WTC11 (cell line): Measurements from ENCODE around the gene TRIP12.

Experiments used
- MYBL2 ChIP-seq: sonication (generic); formaldehyde crosslinking; IDR thresholded peaks from 2 replicates; pipeline ENCODE4 v1.8.1; 2023; ENCODE audit warnings: mild to moderate bottlenecking, moderate library complexity, missing genetic modification reagents
- TEAD1 ChIP-seq: sonication (generic); formaldehyde crosslinking; IDR thresholded peaks from 2 replicates; pipeline ENCODE4 v1.8.0; 2022; ENCODE audit warnings: mild to moderate bottlenecking, missing genetic modification reagents
- TF ChIP-seq, protein P1 (sequence below): sonication (generic); formaldehyde crosslinking; IDR thresholded peaks from 2 replicates; pipeline ENCODE4 v1.8.0; 2022; ENCODE audit warnings: mild to moderate bottlenecking, missing genetic modification reagents
- TF ChIP-seq, protein P2 (sequence below): sonication (generic); formaldehyde crosslinking; IDR thresholded peaks from 2 replicates; pipeline ENCODE4 v1.8.0; 2022; ENCODE audit warnings: mild to moderate bottlenecking, missing genetic modification reagents
- TF ChIP-seq, protein P3 (sequence below): fragments of 200-600 bp; IDR thresholded peaks from 2 replicates; pipeline ENCODE4 v1.8.0; 2022; ENCODE audit warnings: antibody characterized with exemption
- TF ChIP-seq, protein P4 (sequence below): sonication (generic); formaldehyde crosslinking; IDR thresholded peaks from 2 replicates; pipeline ENCODE4 v1.8.0; 2022; ENCODE audit warnings: mild to moderate bottlenecking, missing genetic modification reagents

DNA sequence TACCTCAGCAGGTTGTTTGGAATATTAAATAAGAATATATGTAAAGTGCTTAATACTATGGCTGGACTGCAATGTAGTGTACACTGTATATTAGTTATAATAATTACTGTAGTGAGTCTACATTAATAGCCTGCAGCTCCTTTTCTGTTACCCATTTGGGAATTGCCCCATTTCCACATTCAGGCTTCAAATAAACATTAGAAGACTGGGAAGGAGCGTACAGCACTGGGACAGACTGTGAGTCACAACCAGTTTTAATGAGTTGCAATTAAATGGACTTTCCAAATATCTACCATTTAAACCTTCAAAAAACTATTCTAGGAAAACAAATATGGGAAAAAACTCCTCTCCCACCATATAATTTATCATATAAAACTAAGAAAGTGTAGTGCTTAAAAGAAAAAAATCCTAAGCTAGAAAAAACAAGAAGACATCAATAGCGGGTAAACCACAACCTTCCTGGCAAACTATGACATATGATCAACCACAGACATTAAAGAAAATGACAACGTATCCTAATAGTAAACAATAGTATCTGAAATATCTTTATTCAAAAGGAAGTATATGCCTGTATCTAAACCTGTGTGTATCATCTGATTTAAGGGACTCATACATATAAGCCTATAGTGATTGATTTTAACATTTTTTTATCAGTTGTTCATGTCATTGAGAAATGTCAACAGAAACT, 86.1 kb downstream of the TRIP12 start:
- TF ChIP-seq TEAD1 (CRISPR knock-in tag) = no peak
- TF ChIP-seq, protein P1, sequence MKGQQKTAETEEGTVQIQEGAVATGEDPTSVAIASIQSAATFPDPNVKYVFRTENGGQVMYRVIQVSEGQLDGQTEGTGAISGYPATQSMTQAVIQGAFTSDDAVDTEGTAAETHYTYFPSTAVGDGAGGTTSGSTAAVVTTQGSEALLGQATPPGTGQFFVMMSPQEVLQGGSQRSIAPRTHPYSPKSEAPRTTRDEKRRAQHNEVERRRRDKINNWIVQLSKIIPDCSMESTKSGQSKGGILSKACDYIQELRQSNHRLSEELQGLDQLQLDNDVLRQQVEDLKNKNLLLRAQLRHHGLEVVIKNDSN (CRISPR knock-in tag) = no peak
- TF ChIP-seq, protein P2, sequence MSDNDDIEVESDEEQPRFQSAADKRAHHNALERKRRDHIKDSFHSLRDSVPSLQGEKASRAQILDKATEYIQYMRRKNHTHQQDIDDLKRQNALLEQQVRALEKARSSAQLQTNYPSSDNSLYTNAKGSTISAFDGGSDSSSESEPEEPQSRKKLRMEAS (CRISPR knock-in tag) = no peak
- no peak for TF ChIP-seq MYBL2 (CRISPR knock-in tag)
- TF ChIP-seq, protein P3, sequence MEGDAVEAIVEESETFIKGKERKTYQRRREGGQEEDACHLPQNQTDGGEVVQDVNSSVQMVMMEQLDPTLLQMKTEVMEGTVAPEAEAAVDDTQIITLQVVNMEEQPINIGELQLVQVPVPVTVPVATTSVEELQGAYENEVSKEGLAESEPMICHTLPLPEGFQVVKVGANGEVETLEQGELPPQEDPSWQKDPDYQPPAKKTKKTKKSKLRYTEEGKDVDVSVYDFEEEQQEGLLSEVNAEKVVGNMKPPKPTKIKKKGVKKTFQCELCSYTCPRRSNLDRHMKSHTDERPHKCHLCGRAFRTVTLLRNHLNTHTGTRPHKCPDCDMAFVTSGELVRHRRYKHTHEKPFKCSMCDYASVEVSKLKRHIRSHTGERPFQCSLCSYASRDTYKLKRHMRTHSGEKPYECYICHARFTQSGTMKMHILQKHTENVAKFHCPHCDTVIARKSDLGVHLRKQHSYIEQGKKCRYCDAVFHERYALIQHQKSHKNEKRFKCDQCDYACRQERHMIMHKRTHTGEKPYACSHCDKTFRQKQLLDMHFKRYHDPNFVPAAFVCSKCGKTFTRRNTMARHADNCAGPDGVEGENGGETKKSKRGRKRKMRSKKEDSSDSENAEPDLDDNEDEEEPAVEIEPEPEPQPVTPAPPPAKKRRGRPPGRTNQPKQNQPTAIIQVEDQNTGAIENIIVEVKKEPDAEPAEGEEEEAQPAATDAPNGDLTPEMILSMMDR = no peak
- TF ChIP-seq, protein P4, sequence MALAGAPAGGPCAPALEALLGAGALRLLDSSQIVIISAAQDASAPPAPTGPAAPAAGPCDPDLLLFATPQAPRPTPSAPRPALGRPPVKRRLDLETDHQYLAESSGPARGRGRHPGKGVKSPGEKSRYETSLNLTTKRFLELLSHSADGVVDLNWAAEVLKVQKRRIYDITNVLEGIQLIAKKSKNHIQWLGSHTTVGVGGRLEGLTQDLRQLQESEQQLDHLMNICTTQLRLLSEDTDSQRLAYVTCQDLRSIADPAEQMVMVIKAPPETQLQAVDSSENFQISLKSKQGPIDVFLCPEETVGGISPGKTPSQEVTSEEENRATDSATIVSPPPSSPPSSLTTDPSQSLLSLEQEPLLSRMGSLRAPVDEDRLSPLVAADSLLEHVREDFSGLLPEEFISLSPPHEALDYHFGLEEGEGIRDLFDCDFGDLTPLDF = no peak
